Stimulated activated CD8-positive, alpha-beta memory T cell treated with anti-CD3 and anti-CD28 coated beads, Interleukin-15, amount 100 ng/mL, for 4 hours (primary cell): ENCODE measurements around the gene CBX6.
A peak's percentile ranks its signal among the peaks of the same experiment; 100 is the strongest.

Source experiments
- DNase-seq, 2 donors: peaks; one replicate each; pipeline ENCODE4 v3.0.0-alpha.2; 2020; ENCODE audit warnings: low read depth in 2 of 2

The CBX6 gene

GRCh38 chr22:38873469-38874411 is 1.7 kb upstream of the CBX6 start:
- DNase-seq: peak; percentile 45 to 70

GRCh38 chr22:38872831-38873248 is 824 bp upstream of the CBX6 start:
- DNase-seq: no peak

DNA sequence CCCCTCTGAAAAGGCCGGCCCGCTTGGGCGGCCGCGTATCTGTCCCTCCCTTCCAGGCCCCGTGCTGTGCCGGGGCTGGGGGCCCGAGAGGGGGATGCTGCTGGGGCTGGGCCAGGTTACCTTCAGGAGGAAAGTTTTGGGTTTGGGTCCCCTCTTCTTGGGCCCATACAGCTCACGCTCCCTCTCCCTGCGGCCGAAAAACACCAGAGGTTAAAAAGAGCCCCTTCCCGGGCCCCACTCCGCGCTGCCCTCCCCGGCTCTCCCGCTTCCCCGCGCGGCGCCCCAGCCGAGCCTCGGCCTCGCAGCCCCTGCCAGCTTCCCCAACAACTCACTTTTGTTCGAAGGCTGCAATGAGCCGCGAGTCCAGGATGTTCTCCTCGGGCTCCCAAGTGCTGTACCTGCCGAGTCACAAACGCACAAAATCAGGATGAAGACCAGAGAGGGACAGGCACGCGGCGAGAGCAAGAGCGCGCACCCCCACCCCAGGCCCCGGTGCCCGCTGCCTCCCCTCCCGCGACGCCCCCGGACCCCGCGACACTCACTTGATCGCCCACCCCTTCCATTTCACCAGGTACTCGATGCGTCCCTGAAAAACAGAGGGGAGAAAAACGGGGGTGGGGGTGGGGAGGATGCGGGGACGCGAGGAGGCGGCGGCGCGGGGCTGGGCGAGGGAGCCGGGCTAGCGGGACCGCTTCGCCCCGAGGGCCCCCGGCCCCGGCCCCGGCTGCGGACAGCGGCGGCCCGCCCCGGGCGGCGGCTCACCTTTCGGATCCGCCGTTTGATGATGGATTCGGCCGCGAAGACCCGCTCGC is 450 bp downstream of the CBX6 start:
- peak in 1 of 2 donors; percentile 12 for DNase-seq

- no peak for DNase-seq
These were observed 1.1 kb downstream of the CBX6 start for GRCh38 chr22:38870791-38871359.

GRCh38 chr22:38870312-38870741 is 1.7 kb downstream of the CBX6 start:
- DNase-seq: peak; percentile 65 to 75

- DNase-seq: no peak
These were observed 2.4 kb downstream of the CBX6 start for GRCh38 chr22:38869663-38870062.

GRCh38 chr22:38868886-38869381 is 3.1 kb downstream of the CBX6 start:
- DNase-seq: peak; percentile 56 to 73

DNA sequence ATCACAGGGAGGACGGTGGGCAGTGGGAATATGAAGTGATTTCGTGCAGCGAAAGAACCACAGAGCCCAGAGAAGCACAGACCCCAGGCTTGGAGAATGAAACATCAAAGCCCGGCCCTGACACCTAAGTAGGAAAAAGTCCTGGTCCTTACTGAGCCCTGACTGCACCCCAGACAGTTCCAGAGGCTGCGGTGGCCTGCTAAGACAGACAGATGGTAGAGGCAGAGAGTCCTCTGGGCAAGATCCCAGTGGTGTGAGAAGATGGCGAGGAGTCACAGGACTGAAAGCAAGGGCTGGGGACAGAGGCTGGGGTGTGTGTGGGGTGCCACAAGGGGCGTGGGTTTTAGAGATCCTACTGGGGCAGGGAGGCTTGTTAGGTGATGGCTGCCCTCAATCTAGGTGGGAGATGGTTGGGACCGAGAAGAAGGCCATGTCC is 3.7 kb downstream of the CBX6 start:
- DNase-seq: no peak

GRCh38 chr22:38867471-38868285 is 4.3 kb downstream of the CBX6 start:
- no peak for DNase-seq

DNA sequence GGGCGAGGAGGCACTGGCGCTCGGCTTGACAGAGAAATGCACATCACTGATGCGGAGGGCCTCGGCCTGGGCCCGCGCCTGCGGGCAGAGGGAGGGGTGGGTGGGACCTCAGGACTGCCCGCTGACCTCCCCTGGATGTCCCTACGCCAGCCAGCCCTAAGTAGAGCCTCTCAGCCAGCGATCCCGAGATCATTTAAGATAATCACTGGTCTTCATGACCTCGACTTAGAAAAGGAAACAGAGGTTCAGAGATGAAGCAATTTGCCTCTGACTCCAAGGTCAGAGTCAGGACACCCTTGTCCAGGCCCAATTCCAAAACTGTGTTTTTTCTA is 4.9 kb downstream of the CBX6 start:
- no peak for DNase-seq

- no peak for DNase-seq
These were observed 5.5 kb downstream of the CBX6 start for GRCh38 chr22:38866399-38867123.

DNA sequence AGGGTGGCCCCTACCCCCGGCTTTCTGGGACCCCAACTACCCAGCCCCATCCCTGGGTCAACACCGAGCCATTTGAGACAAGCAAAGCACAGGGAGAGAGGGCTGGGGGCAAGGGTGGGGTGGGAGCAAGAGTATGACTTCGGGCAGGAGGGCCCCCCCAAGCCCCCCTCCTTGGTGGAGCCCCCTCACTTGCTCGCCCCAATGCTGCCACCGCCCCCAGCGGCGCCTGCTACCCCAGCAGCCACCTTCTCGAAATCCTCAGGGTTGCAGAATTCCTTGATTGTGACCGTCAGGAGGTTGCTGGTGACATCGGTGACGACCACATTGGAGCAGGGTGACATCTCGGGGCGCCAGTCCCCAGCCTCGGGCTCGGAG is 6.0 kb downstream of the CBX6 start:
- DNase-seq: no peak

- DNase-seq: no peak
These were observed 6.6 kb downstream of the CBX6 start for GRCh38 chr22:38865201-38866023.

- DNase-seq: no peak
These were observed 7.4 kb downstream of the CBX6 start for GRCh38 chr22:38864361-38865191.

- DNase-seq: no peak
These were observed 8.4 kb downstream of the CBX6 start for GRCh38 chr22:38863531-38864131.

- DNase-seq: no peak
These were observed 9.4 kb downstream of the CBX6 start for GRCh38 chr22:38862375-38863329.

DNA sequence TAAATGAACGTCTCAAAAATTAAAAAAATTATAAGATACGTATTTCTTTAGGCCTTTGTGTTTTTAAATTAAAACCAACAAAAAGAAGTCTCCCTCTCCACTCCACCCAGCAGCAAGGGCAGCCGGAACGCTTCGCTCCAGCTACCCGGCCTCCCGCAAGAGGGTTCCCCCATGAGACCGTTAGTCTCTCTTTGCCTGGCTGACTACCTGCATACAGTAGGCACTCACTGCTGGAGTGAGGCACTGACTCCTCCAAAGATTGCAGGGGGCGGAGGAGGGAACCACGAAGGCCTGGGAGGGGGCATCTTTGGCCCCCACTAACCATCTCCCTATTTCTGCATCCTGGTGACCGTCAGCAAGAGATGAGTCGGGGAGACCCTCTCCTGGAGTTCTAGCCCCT is 10.1 kb downstream of the CBX6 start:
- no peak for DNase-seq
